Inflammatory macrophage (primary cell): ENCODE data around the gene CEP290.
"Not testable (repeated sequence)": the region's sequence is repeated elsewhere in the genome, so short reads cannot be mapped to it uniquely, and the experiment has no call there.

Experiments used
- DNase-seq, 2 donors: peaks; one replicate each; pipeline ENCODE4 v3.0.0-alpha.2; 2020 to 2022

The CEP290 gene

GRCh38 chr12:88144546-88145468 is 2.9 kb upstream of the CEP290 start:
- no peak for DNase-seq

GRCh38 chr12:88144037-88144436 is 2.1 kb upstream of the CEP290 start:
- no peak for DNase-seq

GRCh38 chr12:88142610-88142991 is 713 bp upstream of the CEP290 start:
- no peak for DNase-seq

GRCh38 chr12:88141425-88141773 is 489 bp downstream of the CEP290 start:
- DNase-seq = no peak

GRCh38 chr12:88139711-88140110 is 2.2 kb downstream of the CEP290 start:
- not testable (repeated sequence) for DNase-seq

GRCh38 chr12:88133181-88133580 is 8.7 kb downstream of the CEP290 start:
- DNase-seq = not testable (repeated sequence)

- no peak for DNase-seq
These were observed 9.5 kb downstream of the CEP290 start for GRCh38 chr12:88132392-88132791.

- no peak for DNase-seq
These were observed 14.0 kb downstream of the CEP290 start for GRCh38 chr12:88127855-88128254.

GRCh38 chr12:88127099-88127498 is 14.8 kb downstream of the CEP290 start:
- DNase-seq = no peak

GRCh38 chr12:88122666-88123065 is 19.2 kb downstream of the CEP290 start:
- DNase-seq = no peak

GRCh38 chr12:88113871-88114270 is 28.0 kb downstream of the CEP290 start:
- DNase-seq = no peak

- no peak for DNase-seq
These were observed 30.7 kb downstream of the CEP290 start for GRCh38 chr12:88111074-88111652.

- no peak for DNase-seq
These were observed 33.9 kb downstream of the CEP290 start for GRCh38 chr12:88108021-88108420.

- DNase-seq = no peak
These were observed 48.3 kb downstream of the CEP290 start for GRCh38 chr12:88093573-88093972.

GRCh38 chr12:88092771-88093170 is 49.1 kb downstream of the CEP290 start:
- no peak for DNase-seq

- DNase-seq = no peak
These were observed 57.7 kb downstream of the CEP290 start for GRCh38 chr12:88084210-88084609.

- DNase-seq = no peak
These were observed 58.3 kb downstream of the CEP290 start for GRCh38 chr12:88083634-88084033.

- DNase-seq = no peak
These were observed 60.6 kb downstream of the CEP290 start for GRCh38 chr12:88081247-88081646.

- DNase-seq = no peak
These were observed 74.6 kb downstream of the CEP290 start for GRCh38 chr12:88067301-88067700.

GRCh38 chr12:88063375-88063774 is 78.5 kb downstream of the CEP290 start:
- DNase-seq = no peak

GRCh38 chr12:88062474-88062873 is 79.4 kb downstream of the CEP290 start:
- peak in 1 of 2 donors; percentile 4 for DNase-seq

- DNase-seq = no peak
These were observed 83.2 kb downstream of the CEP290 start for GRCh38 chr12:88058719-88059077.

GRCh38 chr12:88057994-88058718 is 83.7 kb downstream of the CEP290 start:
- DNase-seq = no peak

GRCh38 chr12:88056571-88056970 is 85.3 kb downstream of the CEP290 start:
- no peak for DNase-seq
